Measurements from ENCODE around the gene TMPRSS11F.

GRCh38 chr4:68070302-68070701 is 59.4 kb downstream of the TMPRSS11F start:
- TF ChIP-seq POLR2A (IDR thresholded peaks at IDR 0.05; ENCODE audit: low read depth): no peak
- TF ChIP-seq, protein P1, sequence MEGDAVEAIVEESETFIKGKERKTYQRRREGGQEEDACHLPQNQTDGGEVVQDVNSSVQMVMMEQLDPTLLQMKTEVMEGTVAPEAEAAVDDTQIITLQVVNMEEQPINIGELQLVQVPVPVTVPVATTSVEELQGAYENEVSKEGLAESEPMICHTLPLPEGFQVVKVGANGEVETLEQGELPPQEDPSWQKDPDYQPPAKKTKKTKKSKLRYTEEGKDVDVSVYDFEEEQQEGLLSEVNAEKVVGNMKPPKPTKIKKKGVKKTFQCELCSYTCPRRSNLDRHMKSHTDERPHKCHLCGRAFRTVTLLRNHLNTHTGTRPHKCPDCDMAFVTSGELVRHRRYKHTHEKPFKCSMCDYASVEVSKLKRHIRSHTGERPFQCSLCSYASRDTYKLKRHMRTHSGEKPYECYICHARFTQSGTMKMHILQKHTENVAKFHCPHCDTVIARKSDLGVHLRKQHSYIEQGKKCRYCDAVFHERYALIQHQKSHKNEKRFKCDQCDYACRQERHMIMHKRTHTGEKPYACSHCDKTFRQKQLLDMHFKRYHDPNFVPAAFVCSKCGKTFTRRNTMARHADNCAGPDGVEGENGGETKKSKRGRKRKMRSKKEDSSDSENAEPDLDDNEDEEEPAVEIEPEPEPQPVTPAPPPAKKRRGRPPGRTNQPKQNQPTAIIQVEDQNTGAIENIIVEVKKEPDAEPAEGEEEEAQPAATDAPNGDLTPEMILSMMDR (IDR thresholded peaks at IDR 0.05): no peak
- TF ChIP-seq POLR2AphosphoS5 (IDR thresholded peaks at IDR 0.05): no peak

Data from esophagus muscularis mucosa (tissue), 3 donors.